ENCODE measurements around the gene TPRG1L. TPM values are rescaled to one million over a fixed set of nuclear protein-coding genes. Genes with fewer than 3 reads are reported as not detected.

TPRG1L gene
- total and polyA plus RNA-seq, 2 of the 4 experiments (the other 2 are of a cell fraction), result 25.3 to 39.5 TPM

GRCh38 chr1:3577711-3578432 is 46.9 kb upstream of the TPRG1L start:
- Histone ChIP-seq H3K9ac (ENCODE audit: low read depth, low read length) (no peak overlapping the region), H3K4ac (ENCODE audit: low read depth, low read length) (no peak overlapping the region), H3K4me3 (ENCODE audit: insufficient read depth, low read depth, low read length) (no peak overlapping the region), H3K9me3 (ENCODE audit: control insufficient read depth, insufficient read depth, low read length) (peaks cover 1% of the 10 kb centered on the region; the same call in 1 of the 2 replicates), H3K14ac (replicated peaks; ENCODE audit: low read depth, low read length) (no peak overlapping the region), H2BK5ac (ENCODE audit: low read depth, low read length, poor library complexity, severe bottlenecking) (no peak overlapping the region), H2AK9ac (replicated peaks; ENCODE audit: low read depth, low read length, poor library complexity) (no peak overlapping the region), H3K79me1 (ENCODE audit: low read depth in 1 of 2, low read length in 2 of 2) (no peaks in the 10 kb centered on the region), H2BK120ac (ENCODE audit: low read depth, low read length) (no peak overlapping the region), H4K8ac (ENCODE audit: low read depth in 2 of 2, low read length in 2 of 2) (no peak overlapping the region), H3K27ac (ENCODE audit: insufficient read depth, low read length) (no peak overlapping the region), H4K91ac (ENCODE audit: insufficient read depth, low read depth, low read length) (no peak overlapping the region), H3K23ac (ENCODE audit: low read depth, low read length) (no peak overlapping the region), H2BK20ac (ENCODE audit: low read depth, low read length) (no peak overlapping the region), H2AK5ac (ENCODE audit: low read depth, low read length) (no peak overlapping the region), H3K9me1 (ENCODE audit: insufficient read depth, low read length) (no peaks in the 10 kb centered on the region), H3K56ac (ENCODE audit: extremely low read depth, insufficient read depth, low read length) (no peak overlapping the region), H3K18ac (ENCODE audit: low read depth, low read length) (no peak overlapping the region), H4K5ac (ENCODE audit: low read depth, low read length) (no peak overlapping the region), H4K20me1 (ENCODE audit: insufficient read depth, low read length) (no peaks in the 10 kb centered on the region), H2BK15ac (ENCODE audit: low read depth, low read length) (no peak overlapping the region), H3K4me2 (ENCODE audit: low read depth, low read length) (no peak overlapping the region), H3K36me3 (ENCODE audit: control insufficient read depth, insufficient read depth, low read length) (no peaks in the 10 kb centered on the region), H3K27me3 (ENCODE audit: control insufficient read depth, insufficient read depth, low read length) (peaks cover 6% of the 10 kb centered on the region; the same call in 1 of the 2 replicates), H3K4me1 (ENCODE audit: control insufficient read depth, insufficient read depth, low read length) (peaks cover 2% of the 10 kb centered on the region; the same call in 1 of the 2 replicates), H2AFZ (replicated peaks; ENCODE audit: low read length, poor library complexity) (no peak overlapping the region)
- 17% methylated on average over 7 of the region's 27 CpGs; no CpG with 5 or more reads in 1 of the 2 experiments for WGBS, 2 experiments (ENCODE audit: extremely low coverage in 2 of 2, insufficient read length in 1 of 2)
- DNase-seq (peak; percentile 18), ATAC-seq (ENCODE audit: low read depth) (no peak)
- intact Hi-C loops (cut with micrococcal nuclease), result no loop called here
- ChIA-PET CTCF (interaction anchor here (1.0 kb wide), 1 partner anchor 13 kb away, joined by 4 read pairs; no protein-coding TSS in a partner anchor), POLR2A (ENCODE audit: unreplicated experiment) (no interaction called here)
- no TSS peak for BruUV-seq (replicated peaks)
- in situ Hi-C loops (cut with MboI; ENCODE audit: low sequenced_read_pairs), result no loop called here
- TF ChIP-seq MAZ (IDR thresholded peaks at IDR 0.05; ENCODE audit: borderline replicate concordance, low read depth, low read length), result no peak
- TF ChIP-seq, protein P1, sequence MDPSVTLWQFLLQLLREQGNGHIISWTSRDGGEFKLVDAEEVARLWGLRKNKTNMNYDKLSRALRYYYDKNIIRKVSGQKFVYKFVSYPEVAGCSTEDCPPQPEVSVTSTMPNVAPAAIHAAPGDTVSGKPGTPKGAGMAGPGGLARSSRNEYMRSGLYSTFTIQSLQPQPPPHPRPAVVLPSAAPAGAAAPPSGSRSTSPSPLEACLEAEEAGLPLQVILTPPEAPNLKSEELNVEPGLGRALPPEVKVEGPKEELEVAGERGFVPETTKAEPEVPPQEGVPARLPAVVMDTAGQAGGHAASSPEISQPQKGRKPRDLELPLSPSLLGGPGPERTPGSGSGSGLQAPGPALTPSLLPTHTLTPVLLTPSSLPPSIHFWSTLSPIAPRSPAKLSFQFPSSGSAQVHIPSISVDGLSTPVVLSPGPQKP (IDR thresholded peaks at IDR 0.05; ENCODE audit: borderline replicate concordance, low read depth, low read length), result no peak
- no peak for TF ChIP-seq POLR2A (IDR thresholded peaks at IDR 0.05; ENCODE audit: low read depth, low read length)
- no peak for TF ChIP-seq NFE2L2 (IDR thresholded peaks at IDR 0.05; ENCODE audit: low read depth, low read length)
- dilution Hi-C loops (cut with HindIII; ENCODE audit: low sequenced_read_pairs, unreplicated experiment), result no loop called here

Data from IMR-90 (cell line).